T-cell (primary cell): Measurements from ENCODE around the gene CCDC110. TPM values are rescaled to one million over a fixed set of nuclear protein-coding genes. Genes with fewer than 3 reads are reported as not detected.

Experiments
- ATAC-seq, 4 experiments: fragments of 200-7000 bp in 3 of 4; fragments of 150-1000 bp in 1 of 4; cut with Tn5 transposase; replicated peaks in 1 of 4; 1 replicate in 3 of 4; 2 replicates in 1 of 4; pipeline ENCODE4 v1.10.0; 2021; ENCODE audit warnings: moderate library complexity in 3 of 4, mild to moderate bottlenecking in 2 of 4, moderate number of reproducible peaks in 1 of 4
- CTCF ChIA-PET, 2 donors: fragments of 300-600 bp; sonication (Branson Sonifier 250); formaldehyde crosslinking; loops; one replicate each; lab custom pipeline; 2022; ENCODE audit warnings: antibody characterized with exemption in 2 of 2; lab: Charles Lee
- POLR2A ChIA-PET, 2 donors: fragments of 300-600 bp; sonication (Branson Sonifier 250); formaldehyde crosslinking; loops; one replicate each; lab custom pipeline; 2022; ENCODE audit warnings: antibody characterized with exemption in 2 of 2; lab: Charles Lee
- DNase-seq, 35 experiments: peaks; one replicate each; pipeline versions ENCODE4 v3.0.0 to v3.0.0-alpha.2; 2013 to 2023
- H3K27ac ChIP-seq: one replicate; pipeline ENCODE4 v1.5.1; 2013; ENCODE audit warnings: low read length
- H3K27me3 ChIP-seq, 2 experiments: replicated peaks in 1 of 2; 1 replicate in 1 of 2; 2 replicates in 1 of 2; pipeline versions ENCODE4 v1.6.1 to v1.7.0; 2013; ENCODE audit warnings: low read length in 1 of 2, mixed read lengths in 1 of 2; ENCODE audit not compliant: control insufficient read depth in 2 of 2, insufficient read depth in 2 of 2; ENCODE audit errors: extremely low read depth in 1 of 2
- H3K36me3 ChIP-seq, 2 donors: 1 replicate in 1 of 2; 2 replicates in 1 of 2; pipeline versions ENCODE4 v1.6.1 to v1.7.0; 2013; ENCODE audit warnings: low read length in 1 of 2; ENCODE audit not compliant: control insufficient read depth in 2 of 2, insufficient read depth in 1 of 2; ENCODE audit errors: extremely low read depth in 1 of 2
- H3K4me1 ChIP-seq, 2 experiments: 1 replicate in 1 of 2; 2 replicates in 1 of 2; pipeline versions ENCODE4 v1.6.1 to v1.7.0; 2013; ENCODE audit warnings: low read length in 2 of 2, mixed read lengths in 1 of 2; ENCODE audit not compliant: insufficient read depth in 2 of 2, control insufficient read depth in 1 of 2; ENCODE audit errors: extremely low read depth in 1 of 2
- H3K4me3 ChIP-seq, 2 donors: 1 replicate in 1 of 2; 2 replicates in 1 of 2; pipeline versions ENCODE4 v1.5.1 to v1.7.0; 2013; ENCODE audit warnings: mild to moderate bottlenecking in 2 of 2, low read length in 1 of 2, moderate library complexity in 1 of 2; ENCODE audit not compliant: control insufficient read depth in 1 of 2; ENCODE audit errors: extremely low read depth in 1 of 2
- H3K9me3 ChIP-seq: 2 replicates; pipeline ENCODE4 v1.7.0; 2013
- H3K27ac Mint-ChIP-seq, 2 donors: one replicate each; pipeline ENCODE4 v1.8.0; 2020 to 2021; ENCODE audit warnings: mild to moderate bottlenecking in 2 of 2, mixed read lengths in 2 of 2
- H3K27me3 Mint-ChIP-seq, 2 donors: one replicate each; pipeline ENCODE4 v1.8.0; 2021 to 2022; ENCODE audit warnings: mixed read lengths in 2 of 2
- H3K36me3 Mint-ChIP-seq: one replicate; pipeline ENCODE4 v1.8.0; 2021; ENCODE audit warnings: mixed read lengths
- H3K4me1 Mint-ChIP-seq, 3 donors: one replicate each; pipeline ENCODE4 v1.8.0; 2020 to 2022; ENCODE audit warnings: mixed read lengths in 3 of 3, mild to moderate bottlenecking in 1 of 3
- H3K4me3 Mint-ChIP-seq, 3 donors: one replicate each; pipeline ENCODE4 v1.8.0; 2020 to 2022; ENCODE audit warnings: mild to moderate bottlenecking in 3 of 3, mixed read lengths in 3 of 3, moderate library complexity in 3 of 3
- H3K9me3 Mint-ChIP-seq, 3 donors: one replicate each; pipeline ENCODE4 v1.8.0; 2020 to 2022; ENCODE audit warnings: mixed read lengths in 3 of 3
- WGBS: methylation state at CpG from one replicate; pipeline ENCODE4 v1.1.5; 2013; ENCODE audit warnings: missing lambda C conversion rate; ENCODE audit not compliant: insufficient coverage; 5-methylcytosine and 5-hydroxymethylcytosine counted together
- total RNA-seq, 35 experiments: library from RNA in 6 of 35; stranded (reverse) in 6 of 35; fragments of 120-200 nt in 1 of 35; gene quantifications; one replicate each; pipeline versions ENCODE4 v1.2.1 to v1.2.4 and lab custom pipeline; 2013 to 2026

Gene CCDC110
- total RNA-seq, 5 donors from 2014 or later (not counting 1 experiment from before 2014, with no cell fraction given): 0.35 to 0.77 (median 0.47) TPM

GRCh38 chr4:185461565-185461964, 10.0 kb downstream of the CCDC110 start:
- CTCF ChIA-PET: no interaction called here
- DNase-seq (no peak), ATAC-seq (no peak)
- Histone ChIP-seq H3K27ac (no peak overlapping the region), H3K4me1 (no peaks in the 10 kb centered on the region), H3K9me3 (no peaks in the 10 kb centered on the region), H3K4me3 (no peak overlapping the region), H3K27me3 (peaks cover 0 to 2% of the 10 kb centered on the region in 2 experiments), H3K36me3 (no peaks in the 10 kb centered on the region)
- WGBS: 90% methylated on average over 5 of the region's 8 CpGs
- no peaks in the 10 kb centered on the region for H3K9me3 Mint-ChIP-seq
- no peaks in the 10 kb centered on the region for H3K36me3 Mint-ChIP-seq
- H3K27ac Mint-ChIP-seq: no peak overlapping the region
- no peak overlapping the region for H3K4me3 Mint-ChIP-seq
- no peaks in the 10 kb centered on the region for H3K4me1 Mint-ChIP-seq
- POLR2A ChIA-PET: no interaction called here
- H3K27me3 Mint-ChIP-seq: peaks cover 12 to 21% of the 10 kb centered on the region in 2 donors

- Histone ChIP-seq H3K4me1 (no peaks in the 10 kb centered on the region), H3K36me3 (no peaks in the 10 kb centered on the region), H3K4me3 (no peak overlapping the region), H3K27me3 (peaks cover 0 to 7% of the 10 kb centered on the region in 2 experiments), H3K9me3 (no peaks in the 10 kb centered on the region), H3K27ac (no peak overlapping the region)
- POLR2A ChIA-PET: no interaction called here
- WGBS: 43% methylated on average over 2 of the region's 3 CpGs
- no peak for DNase-seq
- H3K9me3 Mint-ChIP-seq: no peaks in the 10 kb centered on the region
- no peaks in the 10 kb centered on the region for H3K36me3 Mint-ChIP-seq
- no peaks in the 10 kb centered on the region for H3K4me1 Mint-ChIP-seq
- H3K27ac Mint-ChIP-seq: no peak overlapping the region
- CTCF ChIA-PET: no interaction called here
- H3K27me3 Mint-ChIP-seq: peaks cover 19 to 25% of the 10 kb centered on the region in 2 donors
- no peak overlapping the region for H3K4me3 Mint-ChIP-seq
- ATAC-seq: no peak
Observed at GRCh38 chr4:185457136-185457535, 14.4 kb downstream of the CCDC110 start.

- WGBS: no CpG with 5 or more reads among the region's 2 CpGs
- Histone ChIP-seq H3K27ac (no peak overlapping the region), H3K27me3 (peaks cover 0 to 7% of the 10 kb centered on the region in 2 experiments), H3K4me3 (no peak overlapping the region), H3K4me1 (no peaks in the 10 kb centered on the region), H3K36me3 (no peaks in the 10 kb centered on the region), H3K9me3 (no peaks in the 10 kb centered on the region)
- Mint-ChIP-seq H3K27me3 (peaks cover 21 to 22% of the 10 kb centered on the region in 2 donors), H3K9me3 (no peaks in the 10 kb centered on the region), H3K36me3 (no peaks in the 10 kb centered on the region), H3K27ac (no peak overlapping the region), H3K4me3 (no peak overlapping the region), H3K4me1 (no peaks in the 10 kb centered on the region)
- ATAC-seq: no peak
- no peak for DNase-seq
- CTCF ChIA-PET: no interaction called here
- POLR2A ChIA-PET: interaction anchor here (0.6 kb wide), 3 partner anchors 19 to 278 kb away, joined by 3 to 10 read pairs (median 4); no protein-coding TSS in a partner anchor
Observed at GRCh38 chr4:185456131-185456530, 15.4 kb downstream of the CCDC110 start.

- H3K27me3 Mint-ChIP-seq: peaks cover 0 to 4% of the 10 kb centered on the region in 2 donors
- Histone ChIP-seq H3K4me1 (no peaks in the 10 kb centered on the region), H3K4me3 (no peak overlapping the region), H3K27ac (no peak overlapping the region), H3K36me3 (no peaks in the 10 kb centered on the region), H3K9me3 (no peaks in the 10 kb centered on the region), H3K27me3 (peaks cover 0 to under 1% of the 10 kb centered on the region in 2 experiments)
- no peaks in the 10 kb centered on the region for H3K9me3 Mint-ChIP-seq
- no peak for ATAC-seq
- no peaks in the 10 kb centered on the region for H3K4me1 Mint-ChIP-seq
- no peak for DNase-seq
- ChIA-PET POLR2A (no interaction called here), CTCF (interaction anchor here in 1 of 2 donors (0.6 to 0.7 kb wide), 2 partner anchors 50 to 153 kb away, joined by 3 to 4 read pairs; no protein-coding TSS in a partner anchor)
- H3K36me3 Mint-ChIP-seq: no peaks in the 10 kb centered on the region
- no peak overlapping the region for H3K4me3 Mint-ChIP-seq
- WGBS: no CpG with 5 or more reads among the region's 2 CpGs
- H3K27ac Mint-ChIP-seq: no peak overlapping the region
Observed at GRCh38 chr4:185445209-185445608, 26.3 kb downstream of the CCDC110 start.

- no peaks in the 10 kb centered on the region for H3K4me1 Mint-ChIP-seq
- WGBS: no CpG with 5 or more reads among the region's 2 CpGs
- no peaks in the 10 kb centered on the region for H3K4me1 ChIP-seq
- ChIA-PET CTCF (interaction anchor here in 1 of 2 donors (0.6 kb wide), 1 partner anchor 65 kb away, joined by 5 read pairs; no protein-coding TSS in a partner anchor), POLR2A (no interaction called here)
- no peaks in the 10 kb centered on the region for H3K9me3 ChIP-seq
- no peaks in the 10 kb centered on the region for H3K36me3 Mint-ChIP-seq
- H3K27me3 Mint-ChIP-seq: no peaks in the 10 kb centered on the region
- no peak overlapping the region for H3K4me3 ChIP-seq
- H3K27ac ChIP-seq: no peak overlapping the region
- no peaks in the 10 kb centered on the region for H3K27me3 ChIP-seq
- no peak overlapping the region for H3K27ac Mint-ChIP-seq
- H3K9me3 Mint-ChIP-seq: no peaks in the 10 kb centered on the region
- no peak for DNase-seq
- no peak for ATAC-seq
- H3K4me3 Mint-ChIP-seq: no peak overlapping the region
- H3K36me3 ChIP-seq: no peaks in the 10 kb centered on the region
Observed at GRCh38 chr4:185441479-185441878, 30.1 kb downstream of the CCDC110 start.

- H3K9me3 ChIP-seq: no peaks in the 10 kb centered on the region
- CTCF ChIA-PET: no interaction called here
- H3K4me1 ChIP-seq: no peaks in the 10 kb centered on the region
- Mint-ChIP-seq H3K4me3 (no peak overlapping the region), H3K36me3 (no peaks in the 10 kb centered on the region), H3K27me3 (no peaks in the 10 kb centered on the region), H3K9me3 (no peaks in the 10 kb centered on the region), H3K4me1 (no peaks in the 10 kb centered on the region), H3K27ac (no peak overlapping the region)
- no peak overlapping the region for H3K4me3 ChIP-seq
- DNase-seq (no peak), ATAC-seq (no peak)
- no peaks in the 10 kb centered on the region for H3K36me3 ChIP-seq
- peaks cover 0 to 3% of the 10 kb centered on the region in 2 experiments for H3K27me3 ChIP-seq
- POLR2A ChIA-PET: interaction anchor here (0.5 to 1.1 kb wide), 5 partner anchors 9 to 19 kb away, joined by 3 to 8 read pairs (median 4); no protein-coding TSS in a partner anchor
- no peak overlapping the region for H3K27ac ChIP-seq
Observed at GRCh38 chr4:185437809-185438208, 33.7 kb downstream of the CCDC110 start.

GRCh38 chr4:185435466-185435865, 36.1 kb downstream of the CCDC110 start:
- DNase-seq: no peak
- no peak overlapping the region for H3K27ac Mint-ChIP-seq
- H3K9me3 ChIP-seq: no peaks in the 10 kb centered on the region
- ChIA-PET CTCF (no interaction called here), POLR2A (no interaction called here)
- no peak overlapping the region for H3K27ac ChIP-seq
- no peak overlapping the region for H3K4me3 ChIP-seq
- H3K27me3 Mint-ChIP-seq: peaks cover 0 to 4% of the 10 kb centered on the region in 2 donors
- H3K9me3 Mint-ChIP-seq: no peaks in the 10 kb centered on the region
- no peaks in the 10 kb centered on the region for H3K4me1 Mint-ChIP-seq
- H3K36me3 Mint-ChIP-seq: no peaks in the 10 kb centered on the region
- H3K4me3 Mint-ChIP-seq: no peak overlapping the region
- H3K27me3 ChIP-seq: peaks cover 2 to 3% of the 10 kb centered on the region in 2 experiments
- ATAC-seq: no peak
- H3K36me3 ChIP-seq: no peaks in the 10 kb centered on the region
- no peaks in the 10 kb centered on the region for H3K4me1 ChIP-seq
